Hypothalamus (tissue), 51 donors: ENCODE data around the gene CACNA1D.

Experiments used
- DNase-seq, 51 donors: peaks; one replicate each; lab custom pipeline; 2025; lab: John Stamatoyannopoulos, UW

CACNA1D gene

DNA sequence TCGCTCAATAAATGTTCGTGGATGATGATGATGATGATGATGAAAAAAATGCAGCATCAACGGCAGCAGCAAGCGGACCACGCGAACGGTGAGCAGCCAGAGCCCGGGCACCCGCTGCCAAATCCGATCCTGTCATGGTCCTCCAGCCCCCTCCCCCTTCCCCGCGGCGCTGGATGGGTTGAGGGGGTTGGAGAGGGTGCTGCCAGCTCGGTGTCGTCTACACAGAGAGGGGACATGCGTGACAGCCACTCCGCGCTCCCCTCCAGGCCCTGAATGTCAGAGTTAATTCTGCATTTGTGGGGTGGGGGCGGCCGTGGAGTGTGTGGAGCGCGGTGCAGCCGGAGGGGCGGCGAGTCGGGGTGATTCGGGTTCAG lies 722 bp downstream of the CACNA1D start:
- peak in 4 of 51 donors; percentile 38 to 52 (median 43) for DNase-seq

DNA sequence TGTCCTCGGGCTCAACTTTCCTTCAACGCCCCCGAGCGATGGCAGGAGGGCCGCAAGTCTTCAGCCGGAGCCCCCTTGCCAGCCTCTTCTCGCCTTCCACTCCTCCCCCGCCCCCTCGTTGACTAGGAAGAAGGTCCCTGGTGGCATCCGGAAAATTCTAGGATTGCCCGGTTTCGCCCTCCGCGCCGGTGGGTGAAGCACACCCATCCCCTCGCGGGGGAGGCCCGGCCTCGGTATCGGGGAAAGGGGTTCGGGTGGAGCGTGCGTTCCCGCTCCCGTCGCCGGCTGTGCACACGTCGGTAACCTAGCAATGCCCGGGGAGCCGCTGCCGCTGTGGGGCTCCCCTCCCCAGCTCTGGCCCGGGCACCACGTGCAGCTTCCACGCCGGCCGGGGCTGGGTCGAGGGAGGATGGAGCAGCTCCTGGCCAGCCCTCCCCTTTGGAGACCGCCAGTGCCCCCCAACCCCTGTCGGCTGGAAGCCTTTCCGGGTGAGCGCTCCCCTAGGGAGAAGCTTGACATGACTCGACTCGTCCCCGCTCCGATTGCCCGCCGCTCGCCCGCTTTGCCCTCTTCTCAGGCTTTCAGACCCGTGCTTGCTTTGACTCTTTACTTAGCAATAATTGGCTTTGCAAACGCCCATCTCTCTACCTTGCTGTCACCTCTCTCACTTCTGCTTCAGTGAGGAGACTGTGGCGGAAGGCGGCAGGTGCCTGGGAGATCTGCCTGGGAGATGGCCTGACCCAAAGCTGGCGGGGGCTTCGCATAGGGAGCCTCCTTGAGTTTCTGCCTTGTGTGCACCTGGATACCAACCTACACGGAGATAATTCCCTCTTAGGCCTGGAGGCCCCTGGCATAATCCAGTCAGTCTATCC lies 1.3 kb downstream of the CACNA1D start:
- DNase-seq: peak in 30 of 51 donors; percentile 8 to 67 (median 36)

DNA sequence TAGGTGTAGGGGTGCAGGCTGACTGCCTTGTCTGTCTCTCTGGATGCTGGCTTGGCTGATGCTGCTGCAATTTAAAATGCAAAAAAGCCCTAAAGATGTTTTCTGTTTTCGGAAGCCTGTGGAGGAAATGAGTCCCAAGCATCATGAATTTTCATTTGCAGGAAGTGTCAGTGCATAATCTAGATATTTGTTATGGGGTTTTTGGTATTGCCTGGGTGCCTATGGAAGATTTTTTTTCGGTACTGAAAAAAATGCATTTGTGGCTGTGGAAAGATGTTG lies 1.9 kb downstream of the CACNA1D start:
- DNase-seq: no peak

DNA sequence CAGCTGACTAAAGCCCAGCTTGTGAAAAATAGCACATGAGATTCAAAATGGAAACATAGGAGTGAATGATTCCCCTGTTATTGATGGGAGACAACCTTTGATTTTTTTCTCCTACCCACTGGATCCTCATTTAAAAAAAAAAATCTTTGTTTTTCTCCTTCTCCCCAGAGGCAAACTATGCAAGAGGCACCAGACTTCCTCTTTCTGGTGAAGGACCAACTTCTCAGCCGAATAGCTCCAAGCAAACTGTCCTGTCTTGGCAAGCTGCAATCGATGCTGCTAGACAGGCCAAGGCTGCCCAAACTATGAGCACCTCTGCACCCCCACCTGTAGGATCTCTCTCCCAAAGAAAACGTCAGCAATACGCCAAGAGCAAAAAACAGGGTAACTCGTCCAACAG lies 2.6 kb downstream of the CACNA1D start:
- DNase-seq: no peak

DNA sequence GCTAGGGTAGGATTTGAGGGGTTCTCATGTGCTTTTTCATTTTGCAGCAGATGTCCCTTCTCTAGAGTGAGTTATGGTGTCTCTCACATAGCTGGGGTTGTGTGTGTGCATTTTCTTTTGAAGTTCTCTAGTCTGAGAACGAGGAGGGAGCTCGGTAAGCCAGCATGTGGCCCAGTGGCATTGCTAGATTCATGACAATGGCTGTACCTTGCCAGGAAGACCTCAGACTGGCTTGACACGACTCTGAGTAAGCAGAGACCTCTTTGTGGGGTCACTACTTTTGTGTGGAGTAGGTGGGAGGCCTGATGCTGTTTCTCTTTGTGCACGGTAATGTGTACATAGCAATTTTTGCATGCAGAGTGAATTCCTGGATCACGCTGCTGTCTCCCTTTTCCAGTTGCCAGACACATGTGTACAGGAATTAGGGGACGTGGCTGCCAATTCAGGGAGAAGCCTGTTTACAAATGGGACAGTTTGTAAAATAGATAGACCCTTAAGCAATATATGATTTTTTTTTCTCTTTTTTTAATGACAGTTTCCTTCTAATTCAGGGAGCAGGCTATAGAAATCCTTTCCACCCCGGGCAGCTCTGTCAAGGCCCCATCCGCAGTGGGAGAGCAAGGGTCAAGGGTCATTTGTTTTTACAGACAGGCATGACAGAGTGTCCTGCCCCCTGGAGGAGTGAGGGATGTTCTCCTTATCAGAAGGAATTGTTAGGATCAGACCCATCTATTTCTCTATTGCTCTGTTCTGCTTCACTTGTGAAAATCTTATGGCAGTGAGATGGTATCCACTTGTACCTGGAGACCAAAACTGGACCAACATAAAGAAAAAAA lies 4.6 kb downstream of the CACNA1D start:
- no peak for DNase-seq

DNA sequence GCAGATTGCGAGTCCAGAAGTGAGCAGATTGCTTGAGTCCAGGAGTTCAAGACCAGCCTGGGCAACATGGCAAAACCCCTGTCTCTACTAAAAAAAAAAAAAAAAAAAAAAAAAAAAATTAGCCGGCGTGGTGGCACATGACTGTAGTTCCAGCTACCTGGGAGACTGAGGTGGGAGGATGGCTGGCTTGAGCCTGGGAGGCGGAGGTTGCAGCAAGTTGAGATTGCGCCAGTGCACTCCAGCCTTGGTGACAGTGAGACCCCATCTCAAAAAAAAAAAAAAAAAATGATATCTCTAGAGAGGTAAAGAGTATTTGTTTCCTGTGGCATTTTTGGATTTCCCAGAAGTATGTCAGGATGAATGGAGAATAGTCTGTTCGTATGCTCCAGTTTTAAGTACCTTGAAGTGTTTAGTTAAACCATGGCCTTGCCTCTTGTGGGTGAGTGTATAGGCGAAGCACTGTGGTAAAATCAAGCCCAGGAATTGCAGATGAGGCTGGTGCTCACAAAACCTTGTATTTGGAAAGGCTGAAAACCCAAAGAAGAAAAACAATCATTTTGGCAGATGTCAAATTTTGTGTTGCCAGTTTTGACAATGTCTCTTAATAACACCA lies 5.9 kb downstream of the CACNA1D start:
- DNase-seq: no peak

DNA sequence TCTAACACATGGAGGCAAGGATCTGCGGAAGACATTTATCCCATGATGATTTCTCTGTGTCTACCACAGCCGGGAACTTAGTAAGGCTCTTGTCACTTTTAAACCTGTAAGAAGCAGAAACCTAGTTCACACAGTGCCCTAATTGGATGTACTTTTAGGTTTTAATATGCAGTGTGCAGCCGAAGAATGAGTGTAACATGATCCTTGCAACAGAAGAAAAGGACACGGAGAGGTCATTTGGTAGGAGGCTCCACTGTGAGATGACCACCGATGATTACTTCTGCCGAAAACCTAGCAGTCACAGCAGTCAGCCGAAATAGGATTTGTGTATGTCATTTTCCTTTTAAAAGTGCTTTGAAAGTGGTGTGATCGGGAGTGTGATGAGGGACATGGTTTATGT lies 6.8 kb downstream of the CACNA1D start:
- DNase-seq: no peak

DNA sequence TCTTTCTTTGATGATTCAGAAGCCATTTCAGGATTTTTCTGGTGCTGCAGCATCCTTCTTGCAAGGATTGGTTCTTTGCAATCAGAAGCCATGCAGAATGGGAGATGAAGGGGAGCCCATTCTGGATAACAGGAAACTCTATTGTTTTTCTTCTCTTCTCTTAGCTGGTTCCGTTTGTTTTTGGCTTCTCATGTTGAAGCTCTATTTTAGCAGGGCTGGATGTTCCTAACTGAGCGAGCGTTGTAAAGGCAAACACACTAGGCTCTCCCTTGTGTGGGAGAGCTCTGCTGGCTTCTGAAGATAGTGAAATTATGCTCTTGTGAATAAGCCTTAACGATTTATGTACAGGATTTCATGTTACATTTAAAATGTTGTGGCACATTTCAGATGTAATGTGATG lies 8.3 kb downstream of the CACNA1D start:
- DNase-seq: peak in 1 of 51 donors; percentile 46

DNA sequence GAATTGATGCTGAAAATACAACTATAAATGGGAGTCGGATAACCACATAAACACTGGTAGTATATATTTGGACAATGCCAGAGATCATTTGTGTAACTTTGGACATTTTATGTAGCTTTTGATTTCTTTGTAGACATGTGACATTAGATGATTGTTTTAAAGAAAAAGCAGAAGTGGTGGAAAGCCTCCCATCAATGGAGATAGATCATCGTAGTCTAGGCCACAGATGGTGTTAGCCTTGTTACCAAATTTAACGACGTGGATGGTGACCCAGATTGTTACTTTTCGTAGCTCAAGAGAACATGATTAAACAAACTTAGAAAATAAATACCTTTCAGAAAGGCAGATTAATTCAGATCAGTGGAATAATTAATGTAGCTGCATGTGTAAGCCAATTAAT lies 8.8 kb downstream of the CACNA1D start:
- no peak for DNase-seq

DNA sequence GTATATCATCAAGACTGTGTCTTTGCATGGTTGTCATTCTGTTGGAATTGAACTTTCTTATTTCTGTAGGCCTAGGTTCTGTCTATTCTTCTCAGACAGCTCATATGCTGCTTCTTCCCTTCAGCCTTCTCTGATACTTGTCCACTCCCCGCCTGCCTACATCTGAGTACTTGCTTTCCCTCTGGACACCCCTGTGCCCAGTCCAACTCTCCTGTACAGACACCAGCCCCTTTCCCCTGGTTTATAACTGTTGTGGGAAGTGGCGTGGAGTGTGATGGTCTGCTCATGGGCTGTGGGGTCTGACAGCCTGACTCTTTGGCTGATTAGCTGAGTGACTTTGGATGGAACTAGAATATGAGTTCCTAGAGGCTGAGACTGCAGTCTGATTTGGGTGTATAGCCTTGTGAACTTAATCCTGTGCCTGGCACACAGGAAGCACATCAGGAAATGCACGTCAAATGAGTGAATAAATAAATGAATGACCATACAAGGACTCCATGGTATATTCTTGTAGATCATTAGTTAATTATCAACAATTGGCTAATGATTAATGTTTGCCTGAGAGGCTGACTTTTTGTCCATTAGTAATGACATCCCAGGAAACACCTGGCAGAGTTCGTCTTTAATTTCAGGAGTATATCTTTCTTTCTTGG lies 11.8 kb downstream of the CACNA1D start:
- no peak for DNase-seq

DNA sequence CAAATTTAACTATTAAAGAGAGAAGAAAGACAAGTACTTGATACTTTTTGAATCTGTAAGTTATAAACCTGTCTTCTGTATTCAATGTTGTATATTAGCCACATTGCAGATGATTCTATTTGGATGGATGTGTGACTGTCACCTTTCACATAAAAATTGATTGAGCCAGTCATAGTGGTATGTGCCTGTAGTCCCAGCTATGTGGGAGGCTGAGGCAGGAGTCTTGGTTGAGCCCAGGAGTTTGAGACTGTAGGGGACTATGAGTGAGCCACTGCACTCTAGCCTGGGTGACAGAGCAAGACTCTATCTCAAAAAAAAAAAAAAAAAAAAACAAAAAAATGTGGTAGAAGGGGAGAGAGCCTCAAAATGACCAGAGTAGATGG lies 12.3 kb downstream of the CACNA1D start:
- DNase-seq: no peak

DNA sequence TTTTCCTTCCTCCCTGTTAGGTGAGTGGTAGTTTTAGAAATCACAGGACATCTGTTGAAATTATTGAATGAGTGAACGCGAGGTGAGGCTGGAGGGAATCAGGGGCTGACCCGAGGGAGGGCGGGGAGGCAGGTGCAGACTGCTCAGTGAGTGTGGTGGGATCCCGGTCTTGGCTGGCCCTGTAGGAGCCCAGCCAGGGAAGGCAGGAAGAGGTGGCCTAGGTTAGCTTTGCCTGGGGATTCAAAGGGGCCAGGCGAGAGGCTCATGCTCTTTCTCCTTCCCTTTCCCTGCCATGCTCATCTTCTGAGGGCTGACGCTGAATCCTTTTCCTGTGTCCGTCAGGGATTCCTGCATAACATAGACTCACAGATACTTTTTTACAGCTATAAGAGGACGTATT lies 15.1 kb downstream of the CACNA1D start:
- no peak for DNase-seq

DNA sequence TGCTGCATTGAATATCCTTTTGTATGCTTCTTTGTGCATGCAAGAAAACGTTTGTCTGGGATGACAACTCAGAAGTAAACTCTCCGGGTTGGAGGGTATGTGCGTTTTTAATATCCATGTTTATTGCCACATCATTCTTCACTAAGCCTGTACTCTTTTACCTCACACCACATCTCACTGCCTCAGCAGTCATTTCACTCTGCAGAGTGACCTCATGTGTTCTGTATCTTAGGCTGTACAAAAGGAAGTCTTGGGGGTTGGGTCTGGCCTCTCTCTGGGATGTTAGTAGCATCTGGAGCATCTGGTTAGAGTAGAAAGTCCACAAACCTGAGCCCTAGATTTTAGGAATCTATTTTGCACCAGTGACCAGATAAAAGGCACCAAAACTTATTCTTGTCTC lies 16.1 kb downstream of the CACNA1D start:
- no peak for DNase-seq

DNA sequence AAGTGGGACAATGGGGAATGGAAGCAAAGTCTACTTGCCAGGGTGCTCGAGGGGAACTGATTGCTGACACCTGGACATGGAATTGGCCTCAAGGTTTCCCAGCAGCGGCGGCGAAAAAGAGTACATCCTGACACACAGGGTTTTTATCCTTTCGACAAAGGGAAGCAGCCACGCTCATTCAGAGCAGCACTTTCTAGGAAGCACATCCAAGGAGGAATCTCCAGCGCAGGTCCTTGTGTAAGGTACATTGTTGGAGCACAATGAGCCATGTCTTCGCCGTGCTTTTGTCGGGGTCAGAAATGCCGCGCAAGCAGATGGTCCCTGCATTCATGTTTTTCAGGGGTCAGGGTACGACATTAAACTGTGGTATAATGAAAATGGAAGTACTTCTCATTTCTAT lies 16.8 kb downstream of the CACNA1D start:
- DNase-seq: no peak

DNA sequence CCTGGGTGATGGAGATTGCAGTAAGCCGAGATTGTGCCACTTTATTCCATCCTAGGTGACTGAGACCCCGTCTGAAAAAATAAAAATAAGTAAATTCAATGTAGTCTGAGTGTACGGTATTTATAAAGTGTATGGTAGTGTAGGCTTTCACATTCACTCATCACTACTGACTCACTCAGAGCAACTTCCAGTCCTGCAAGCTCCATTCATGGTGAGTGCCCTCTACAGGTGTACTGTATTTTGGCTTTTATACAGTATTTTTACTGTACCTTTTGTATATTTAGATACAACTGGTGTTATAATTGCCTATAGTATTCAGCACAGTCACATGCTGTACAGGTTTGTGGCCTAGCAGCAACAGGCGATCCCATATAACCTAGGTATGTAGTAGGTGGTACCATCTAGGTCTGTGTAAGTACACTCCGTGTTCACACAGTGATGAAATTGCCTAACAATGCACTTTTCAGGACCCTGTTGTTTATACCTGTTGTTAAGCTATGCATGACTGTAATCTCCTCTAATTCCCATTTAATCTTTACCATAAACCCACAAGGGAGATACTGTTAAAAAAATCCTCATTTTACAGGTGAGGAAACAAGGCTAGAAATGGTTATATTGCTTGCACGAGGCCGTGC lies 19.3 kb downstream of the CACNA1D start:
- DNase-seq: no peak

DNA sequence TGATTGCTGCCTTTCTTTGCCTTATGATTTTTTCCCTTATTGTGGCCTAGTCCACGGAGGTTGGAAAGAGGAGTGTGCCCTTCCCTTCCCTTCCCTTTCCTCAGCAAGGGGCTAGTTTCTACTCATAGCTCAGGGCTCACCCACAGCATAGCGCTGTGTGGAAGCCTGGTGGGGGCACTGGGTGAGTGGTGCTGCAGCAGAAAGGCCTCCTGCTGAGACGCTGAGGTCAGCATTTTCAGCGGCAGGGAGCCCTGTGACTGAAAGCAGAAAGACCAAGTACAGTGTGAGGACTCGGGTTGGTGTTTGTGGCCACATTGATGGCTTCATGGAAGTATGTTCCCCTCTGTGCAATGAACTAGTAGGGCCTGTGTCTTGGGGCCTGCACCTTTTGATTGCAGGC lies 21.9 kb downstream of the CACNA1D start:
- DNase-seq: peak in 12 of 51 donors; percentile 5 to 43 (median 12)

DNA sequence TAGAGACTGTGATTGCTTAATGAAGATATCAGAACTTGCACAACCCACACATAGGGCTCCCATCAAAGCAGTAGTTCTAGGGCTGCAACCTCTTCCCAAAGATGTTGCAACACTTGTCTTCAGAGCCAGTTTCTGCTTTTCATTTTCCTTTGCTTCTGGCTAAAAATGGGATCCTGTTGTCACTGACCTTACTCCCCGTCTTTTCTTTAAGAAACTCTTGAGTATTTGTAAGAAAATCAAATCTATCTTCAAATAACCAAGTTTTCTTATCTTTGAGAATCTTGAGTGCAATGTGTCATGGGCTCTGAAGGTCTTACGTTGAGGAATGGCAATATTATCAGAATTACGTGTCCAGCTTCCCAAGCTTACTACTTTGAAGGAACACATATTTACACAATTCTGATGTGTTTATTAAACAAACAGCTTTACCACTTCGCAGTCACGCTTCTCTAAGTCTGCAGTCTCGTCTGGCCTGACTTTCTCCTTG lies 24.1 kb downstream of the CACNA1D start:
- DNase-seq: no peak

DNA sequence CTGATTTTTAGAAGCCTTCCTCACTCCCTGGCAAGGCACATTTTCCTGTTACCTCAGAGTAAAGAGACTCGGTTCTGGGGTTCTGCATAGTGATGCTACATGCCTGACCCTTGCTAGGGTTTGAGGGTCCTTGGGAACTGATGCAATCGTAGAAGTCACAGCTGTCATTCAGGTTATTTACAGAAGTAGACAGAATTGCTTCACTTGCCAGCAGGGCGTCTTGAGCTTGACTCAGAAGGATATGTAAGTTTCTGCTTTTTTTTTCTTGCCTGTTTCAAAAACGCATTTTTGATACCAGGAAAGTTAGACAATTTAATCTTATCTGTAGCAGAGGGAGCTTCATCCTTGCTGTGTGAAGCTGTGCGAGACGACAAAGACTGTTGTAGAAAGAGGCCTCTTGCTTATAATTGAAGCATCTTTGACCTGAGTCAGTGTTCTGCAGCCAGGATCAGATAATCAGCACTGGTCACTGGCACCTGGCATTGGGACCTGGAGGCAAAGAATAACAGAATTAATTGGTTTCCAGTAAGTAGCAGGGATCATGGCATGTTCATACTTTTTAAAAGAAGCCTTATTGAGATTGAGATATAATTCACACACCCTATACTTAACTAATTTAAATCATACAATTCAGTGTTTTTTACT lies 24.8 kb downstream of the CACNA1D start:
- DNase-seq: no peak

DNA sequence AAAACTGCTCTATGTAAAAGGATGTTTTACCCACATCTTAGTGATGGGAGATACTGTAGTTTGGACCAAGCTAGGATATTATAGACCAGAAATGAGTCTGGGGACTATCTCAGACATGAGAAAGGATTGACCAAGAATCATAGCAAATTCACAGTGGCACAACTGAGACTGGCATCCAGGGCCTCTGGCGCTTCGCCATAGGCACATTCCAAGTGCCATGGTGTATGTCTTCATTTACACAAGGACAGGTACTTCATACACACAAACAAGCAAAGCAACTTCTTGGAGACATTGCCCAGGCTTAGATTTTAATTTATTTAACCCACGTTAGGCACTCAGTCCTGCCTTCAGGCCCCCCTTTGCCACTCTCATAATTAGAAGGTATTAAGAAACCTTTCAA lies 28.9 kb downstream of the CACNA1D start:
- DNase-seq: no peak

DNA sequence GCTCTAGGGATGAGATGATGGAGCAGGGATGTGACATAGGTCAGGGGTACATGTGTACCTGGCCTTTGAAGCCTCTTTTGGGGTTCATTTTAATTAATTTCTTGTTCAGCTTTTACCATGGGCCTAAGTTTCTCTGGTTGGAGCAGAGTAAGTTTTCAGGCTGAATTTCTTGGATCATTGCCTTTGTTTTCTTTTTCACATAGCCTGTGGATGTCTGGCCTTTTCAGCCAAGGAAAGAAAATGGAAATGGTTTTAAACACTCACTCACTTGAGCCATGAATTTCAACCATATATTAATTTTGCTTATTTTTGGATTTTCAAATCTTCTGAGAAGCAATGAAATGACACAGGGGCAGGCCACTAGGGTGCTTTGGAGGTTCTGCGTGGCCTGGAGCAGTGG lies 30.2 kb downstream of the CACNA1D start:
- no peak for DNase-seq
